Vagina (tissue), 2 donors: ENCODE measurements around the gene DOCK4. TPM values are rescaled to one million over a fixed set of nuclear protein-coding genes. Genes with fewer than 3 reads are reported as not detected.
A peak's percentile ranks its signal among the peaks of the same experiment; 100 is the strongest.

ENCODE experiments used
- DNase-seq, 2 donors: peaks; one replicate each; pipeline ENCODE4 v3.0.0-alpha.2; 2017; ENCODE audit errors: extremely low spot score in 2 of 2
- H3K27ac ChIP-seq: fragments of 200-600 bp; sonication (generic); one replicate; pipeline ENCODE4 v1.5.1; 2019
- H3K27me3 ChIP-seq: fragments of 200-600 bp; sonication (generic); one replicate; pipeline ENCODE4 v1.5.1; 2019
- H3K36me3 ChIP-seq, 2 donors: fragments of 200-600 bp; sonication (generic); one replicate each; pipeline ENCODE4 v1.5.1; 2017 to 2019
- H3K4me1 ChIP-seq: fragments of 200-600 bp; sonication (generic); one replicate; pipeline ENCODE4 v1.5.1; 2019
- H3K4me3 ChIP-seq, 2 donors: fragments of 200-600 bp; sonication (generic); 1 replicate in 1 of 2; 2 replicates in 1 of 2; pipeline ENCODE4 v1.5.1; 2016 to 2019
- H3K9me3 ChIP-seq: fragments of 200-600 bp; sonication (generic); one replicate; pipeline ENCODE4 v1.5.1; 2019
- POLR2A ChIP-seq, 2 donors: fragments of 450-650 bp; IDR thresholded peaks; one replicate each; pipeline ENCODE4 v1.6.1; 2017; ENCODE audit warnings: antibody characterized with exemption in 2 of 2, mild to moderate bottlenecking in 2 of 2, moderate library complexity in 2 of 2
- POLR2AphosphoS5 ChIP-seq, 2 donors: sonication (generic); formaldehyde crosslinking; IDR thresholded peaks; one replicate each; pipeline ENCODE4 v1.9.0; 2017; ENCODE audit warnings: antibody characterized with exemption in 2 of 2, mild to moderate bottlenecking in 2 of 2, low read depth in 1 of 2; ENCODE audit not compliant: insufficient read depth in 1 of 2
- intact Hi-C: fragments of 100-400 bp; cut with DNase I; formaldehyde crosslinking; loops from one replicate; pipeline ENCODE4 v1.15.1; 2023
- total RNA-seq: library from RNA; depleted of rRNA; stranded (reverse); fragments of >200 nt; gene quantifications from one replicate; pipeline ENCODE4 v1.2.3, GENCODE V29; 2016
- TF ChIP-seq, protein P1 (sequence below), 3 experiments: fragments of 450-650 bp in 2 of 3; fragments of 200-600 bp in 1 of 3; sonication (generic) in 1 of 3; IDR thresholded peaks; one replicate each; pipeline ENCODE4 v1.5.1; 2017 to 2019; ENCODE audit warnings: antibody characterized with exemption in 3 of 3, mild to moderate bottlenecking in 2 of 3, moderate library complexity in 2 of 3

Gene DOCK4
- total RNA-seq, 1 donor from 2014 or later: 40.3 TPM

DNA sequence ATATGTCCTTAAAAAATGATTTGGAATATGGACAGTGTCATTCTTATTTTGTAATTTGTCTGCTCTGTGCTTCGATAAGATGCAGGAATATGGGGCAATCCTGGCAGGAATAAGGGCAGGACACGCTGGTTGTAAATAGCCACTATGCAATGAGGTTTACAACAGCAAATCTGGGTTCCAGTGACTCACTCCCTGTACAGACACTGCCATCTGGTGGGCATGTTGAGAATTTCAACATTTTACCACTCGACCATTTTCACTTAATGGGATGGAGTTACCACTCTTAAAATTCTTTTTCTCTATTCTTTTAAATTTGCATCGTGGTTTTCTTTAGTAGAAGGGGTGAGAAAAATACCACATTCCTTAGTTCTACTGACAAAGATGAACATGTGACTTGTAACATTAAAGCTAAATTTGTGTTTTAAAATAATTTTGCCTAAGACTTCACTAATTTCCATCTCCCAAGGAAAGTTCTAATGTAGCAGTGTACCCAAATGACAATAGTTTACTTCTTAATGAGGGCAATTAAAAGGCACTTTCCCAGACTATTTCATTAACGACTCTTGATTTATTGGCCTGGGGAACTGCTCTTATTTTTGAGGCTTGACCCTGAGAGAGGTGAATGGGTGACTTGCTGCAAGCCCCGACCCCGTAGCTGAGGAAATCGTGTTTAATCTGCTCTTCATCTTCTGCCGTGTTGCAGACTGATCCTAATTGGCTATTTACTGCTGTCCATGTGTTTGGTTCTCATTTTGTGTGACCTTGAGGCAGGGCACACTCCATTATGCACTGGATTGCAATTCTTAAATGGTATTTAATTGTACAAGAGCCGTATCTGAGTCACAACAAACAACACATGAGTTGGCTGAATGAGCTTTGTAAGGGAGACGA, 470.3 kb downstream of the DOCK4 start:
- intact Hi-C loops: no loop called here
- Histone ChIP-seq H3K27ac (no peak overlapping the region), H3K4me3 (no peak overlapping the region), H3K36me3 (peaks cover 0 to 12% of the 10 kb centered on the region in 2 donors), H3K4me1 (peaks cover 4% of the 10 kb centered on the region), H3K27me3 (no peaks in the 10 kb centered on the region), H3K9me3 (no peaks in the 10 kb centered on the region)
- no peak for DNase-seq
- TF ChIP-seq POLR2AphosphoS5 (IDR thresholded peaks at IDR 0.05; ENCODE audit: insufficient read depth in 1 of 2, low read depth in 1 of 2) (no peak), POLR2A (IDR thresholded peaks at IDR 0.05) (no peak)
- TF ChIP-seq, protein P1, sequence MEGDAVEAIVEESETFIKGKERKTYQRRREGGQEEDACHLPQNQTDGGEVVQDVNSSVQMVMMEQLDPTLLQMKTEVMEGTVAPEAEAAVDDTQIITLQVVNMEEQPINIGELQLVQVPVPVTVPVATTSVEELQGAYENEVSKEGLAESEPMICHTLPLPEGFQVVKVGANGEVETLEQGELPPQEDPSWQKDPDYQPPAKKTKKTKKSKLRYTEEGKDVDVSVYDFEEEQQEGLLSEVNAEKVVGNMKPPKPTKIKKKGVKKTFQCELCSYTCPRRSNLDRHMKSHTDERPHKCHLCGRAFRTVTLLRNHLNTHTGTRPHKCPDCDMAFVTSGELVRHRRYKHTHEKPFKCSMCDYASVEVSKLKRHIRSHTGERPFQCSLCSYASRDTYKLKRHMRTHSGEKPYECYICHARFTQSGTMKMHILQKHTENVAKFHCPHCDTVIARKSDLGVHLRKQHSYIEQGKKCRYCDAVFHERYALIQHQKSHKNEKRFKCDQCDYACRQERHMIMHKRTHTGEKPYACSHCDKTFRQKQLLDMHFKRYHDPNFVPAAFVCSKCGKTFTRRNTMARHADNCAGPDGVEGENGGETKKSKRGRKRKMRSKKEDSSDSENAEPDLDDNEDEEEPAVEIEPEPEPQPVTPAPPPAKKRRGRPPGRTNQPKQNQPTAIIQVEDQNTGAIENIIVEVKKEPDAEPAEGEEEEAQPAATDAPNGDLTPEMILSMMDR (IDR thresholded peaks at IDR 0.05): peak; percentile 67 to 88 (median 75)

DNA sequence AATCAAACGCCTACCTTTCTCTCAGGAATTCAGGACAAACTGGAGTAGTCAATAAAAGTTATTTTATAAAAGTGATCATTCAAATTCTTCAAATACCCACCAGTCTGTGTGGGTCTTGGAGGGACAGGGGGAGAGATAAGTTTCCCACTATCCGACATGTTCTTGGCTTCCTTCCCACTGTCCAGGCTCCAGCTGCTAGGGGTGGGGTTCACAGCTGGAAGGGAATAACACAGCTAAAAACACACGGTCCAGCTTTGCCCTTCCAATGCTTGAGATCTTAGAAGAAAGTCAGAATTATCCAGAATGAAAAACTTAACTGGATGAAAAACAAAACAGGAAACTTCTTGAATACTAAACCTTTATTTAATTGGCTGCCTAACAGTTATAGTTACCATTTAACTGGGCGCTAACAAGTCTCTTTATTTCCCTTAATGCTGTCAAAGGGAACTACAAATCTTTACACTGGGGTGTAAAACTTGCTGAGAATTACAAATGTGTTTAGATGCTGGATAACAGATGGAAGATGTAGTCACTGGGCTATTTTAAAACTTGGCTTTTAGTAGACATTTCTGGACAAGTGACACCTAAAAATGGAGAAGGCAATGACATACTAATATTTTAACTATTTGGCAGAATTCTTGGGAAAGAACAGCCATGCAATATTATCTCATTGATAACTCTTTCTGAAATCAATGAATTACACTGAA, 471.1 kb downstream of the DOCK4 start:
- DNase-seq: no peak
- Histone ChIP-seq H3K4me3 (no peak overlapping the region), H3K4me1 (peaks cover 4% of the 10 kb centered on the region), H3K27ac (no peak overlapping the region), H3K9me3 (no peaks in the 10 kb centered on the region), H3K36me3 (peaks cover 0 to 12% of the 10 kb centered on the region in 2 donors), H3K27me3 (no peaks in the 10 kb centered on the region)
- intact Hi-C loops: no loop called here
- TF ChIP-seq, protein P1 (IDR thresholded peaks at IDR 0.05): no peak
- TF ChIP-seq POLR2AphosphoS5 (IDR thresholded peaks at IDR 0.05; ENCODE audit: insufficient read depth in 1 of 2, low read depth in 1 of 2): no peak
- no peak for TF ChIP-seq POLR2A (IDR thresholded peaks at IDR 0.05)

DNA sequence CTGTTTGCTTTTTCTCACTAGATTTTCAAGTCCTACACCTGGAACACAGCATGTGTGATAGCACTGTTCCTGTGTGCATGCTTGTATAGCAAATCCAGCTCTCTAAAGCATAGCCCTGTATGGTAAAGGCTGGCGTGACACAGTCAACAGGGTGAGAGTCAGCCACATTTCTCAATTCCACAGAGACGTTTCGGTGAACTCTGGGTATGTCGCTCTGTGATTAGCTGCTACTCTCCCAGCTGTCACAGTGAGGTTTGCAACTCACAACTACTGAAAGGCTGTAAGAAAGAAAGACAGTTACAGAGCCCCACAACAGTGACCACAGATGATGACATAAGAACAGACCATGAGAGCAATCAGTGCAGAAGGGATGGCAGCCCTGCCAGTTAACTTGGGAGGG, 473.3 kb downstream of the DOCK4 start:
- H3K9me3 ChIP-seq: no peaks in the 10 kb centered on the region
- no peak for DNase-seq
- no peak overlapping the region for H3K27ac ChIP-seq
- no peak for TF ChIP-seq POLR2AphosphoS5 (IDR thresholded peaks at IDR 0.05; ENCODE audit: insufficient read depth in 1 of 2, low read depth in 1 of 2)
- TF ChIP-seq POLR2A (IDR thresholded peaks at IDR 0.05): no peak
- TF ChIP-seq, protein P1 (IDR thresholded peaks at IDR 0.05): no peak
- intact Hi-C loops: no loop called here
- no peaks in the 10 kb centered on the region for H3K27me3 ChIP-seq
- H3K36me3 ChIP-seq: peaks cover 0 to 6% of the 10 kb centered on the region in 2 donors
- no peak overlapping the region for H3K4me3 ChIP-seq
- peaks cover 4% of the 10 kb centered on the region for H3K4me1 ChIP-seq

DNA sequence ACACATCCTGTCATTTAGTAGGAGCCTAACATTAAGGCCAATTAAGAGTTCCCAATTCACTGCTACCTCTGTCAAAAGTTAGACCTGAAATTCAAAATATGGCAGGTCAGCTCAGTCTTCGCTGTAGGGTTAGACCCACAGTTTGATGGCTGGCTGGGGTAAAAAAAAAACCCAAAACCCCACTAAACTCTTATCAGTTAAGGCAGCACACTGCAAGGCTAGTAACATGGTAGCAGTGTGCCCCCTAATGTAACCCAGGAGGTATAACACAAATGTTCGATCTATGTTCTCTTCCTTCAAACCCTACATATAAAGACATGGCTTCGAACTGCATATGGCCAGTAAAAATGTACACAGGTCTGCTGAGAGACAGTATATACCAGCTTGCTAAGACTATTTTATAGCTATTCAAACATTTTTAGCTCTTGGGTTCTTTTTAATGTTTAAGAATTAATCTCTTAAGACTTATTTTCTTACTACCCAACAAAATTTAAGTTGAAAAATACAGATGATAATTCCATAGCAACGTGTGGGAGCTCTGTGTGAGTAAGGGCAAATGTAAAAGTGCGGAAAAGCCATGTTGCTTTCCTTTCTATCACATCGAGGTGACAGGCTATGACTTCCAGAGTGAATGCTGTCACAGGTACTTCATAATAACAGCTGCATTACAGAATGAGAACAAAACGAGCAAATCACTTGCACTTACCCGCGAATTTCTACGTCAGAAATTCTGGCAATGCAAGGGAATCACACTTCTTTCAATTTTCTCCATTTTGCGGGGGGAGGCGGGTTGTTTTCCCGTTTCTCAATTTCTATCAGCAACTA, 475.5 kb downstream of the DOCK4 start:
- H3K27me3 ChIP-seq: no peaks in the 10 kb centered on the region
- H3K36me3 ChIP-seq: peaks cover 0 to 6% of the 10 kb centered on the region in 2 donors
- H3K4me3 ChIP-seq: no peak overlapping the region
- H3K4me1 ChIP-seq: peaks cover 4% of the 10 kb centered on the region
- intact Hi-C loops: no loop called here
- H3K27ac ChIP-seq: no peak overlapping the region
- TF ChIP-seq, protein P1 (IDR thresholded peaks at IDR 0.05): no peak
- TF ChIP-seq POLR2AphosphoS5 (IDR thresholded peaks at IDR 0.05; ENCODE audit: insufficient read depth in 1 of 2, low read depth in 1 of 2) (no peak), POLR2A (IDR thresholded peaks at IDR 0.05) (no peak)
- no peaks in the 10 kb centered on the region for H3K9me3 ChIP-seq
- DNase-seq: no peak
